Progenitor cell of endocrine pancreas (in vitro differentiated cells): Measurements from ENCODE around the gene EGFR. TPM values are rescaled to one million over a fixed set of nuclear protein-coding genes. Genes with fewer than 3 reads are reported as not detected.

Experiments used
- DNase-seq: peaks from one replicate; pipeline ENCODE4 v3.0.0; 2021; ENCODE audit warnings: low spot score; ENCODE audit not compliant: unreplicated experiment
- H3K27ac Mint-ChIP-seq: 2 replicates; pipeline ENCODE4 v1.8.0; 2021; ENCODE audit warnings: mild to moderate bottlenecking, moderate library complexity, mixed read lengths
- H3K27me3 Mint-ChIP-seq: 2 replicates; pipeline ENCODE4 v1.8.0; 2021; ENCODE audit warnings: mixed read lengths
- H3K36me3 Mint-ChIP-seq: 2 replicates; pipeline ENCODE4 v1.8.0; 2022; ENCODE audit warnings: mixed read lengths; ENCODE audit not compliant: insufficient read depth
- H3K4me1 Mint-ChIP-seq: 2 replicates; pipeline ENCODE4 v1.8.0; 2021; ENCODE audit warnings: low read depth, mixed read lengths
- H3K4me3 Mint-ChIP-seq: 2 replicates; pipeline ENCODE4 v1.8.0; 2021; ENCODE audit warnings: low read depth, mild to moderate bottlenecking, moderate library complexity, mixed read lengths
- H3K9me3 Mint-ChIP-seq: 2 replicates; pipeline ENCODE4 v1.8.0; 2021; ENCODE audit warnings: low read depth, mixed read lengths
- CTCF ChIP-seq: fragments of 200-600 bp; sonication (generic); IDR thresholded peaks from one replicate; pipeline ENCODE4 v1.5.0; 2021; ENCODE audit warnings: antibody characterized with exemption, mild to moderate bottlenecking; ENCODE audit not compliant: unreplicated experiment
- total RNA-seq: library from RNA; stranded (reverse); gene quantifications from 2 replicates; pipeline ENCODE4 v1.2.1, GENCODE V29; 2021

The EGFR gene
- total RNA-seq, 1 donor from 2014 or later = 43.8 TPM

GRCh38 chr7:55118426-55118825 lies 99.6 kb downstream of the EGFR start:
- no peak for TF ChIP-seq CTCF
- Mint-ChIP-seq H3K36me3 (no peaks in the 10 kb centered on the region), H3K4me1 (peaks cover 5% of the 10 kb centered on the region), H3K9me3 (no peaks in the 10 kb centered on the region), H3K4me3 (no peak overlapping the region), H3K27me3 (no peaks in the 10 kb centered on the region), H3K27ac (no peak overlapping the region)
- DNase-seq = no peak

GRCh38 chr7:55119571-55119970 lies 100.8 kb downstream of the EGFR start:
- Mint-ChIP-seq H3K27ac (no peak overlapping the region), H3K36me3 (no peaks in the 10 kb centered on the region), H3K4me3 (no peak overlapping the region), H3K27me3 (no peaks in the 10 kb centered on the region), H3K9me3 (no peaks in the 10 kb centered on the region), H3K4me1 (peaks cover 5% of the 10 kb centered on the region)
- no peak for TF ChIP-seq CTCF
- no peak for DNase-seq

GRCh38 chr7:55120074-55120473 lies 101.3 kb downstream of the EGFR start:
- no peak overlapping the region for H3K27ac Mint-ChIP-seq

GRCh38 chr7:55120501-55121198 lies 101.8 kb downstream of the EGFR start:
- H3K27me3 Mint-ChIP-seq = no peaks in the 10 kb centered on the region
- no peak for TF ChIP-seq CTCF
- H3K4me1 Mint-ChIP-seq = peaks cover 5% of the 10 kb centered on the region
- H3K36me3 Mint-ChIP-seq = no peaks in the 10 kb centered on the region
- no peak overlapping the region for H3K4me3 Mint-ChIP-seq
- H3K9me3 Mint-ChIP-seq = no peaks in the 10 kb centered on the region
- DNase-seq = no peak
- H3K27ac Mint-ChIP-seq = no peak overlapping the region

More at GRCh38 chr7:55120074-55120473, 101.3 kb downstream of the EGFR start:
- H3K27me3 Mint-ChIP-seq = no peaks in the 10 kb centered on the region
- no peak for DNase-seq
- H3K9me3 Mint-ChIP-seq = no peaks in the 10 kb centered on the region
- no peaks in the 10 kb centered on the region for H3K36me3 Mint-ChIP-seq
- H3K4me1 Mint-ChIP-seq = peaks cover 5% of the 10 kb centered on the region
- TF ChIP-seq CTCF = no peak
- H3K4me3 Mint-ChIP-seq = no peak overlapping the region

- no peak for TF ChIP-seq CTCF
- no peaks in the 10 kb centered on the region for H3K27me3 Mint-ChIP-seq
Measured at GRCh38 chr7:55121249-55121648, 102.4 kb downstream of the EGFR start.

More at GRCh38 chr7:55121249-55121648, 102.4 kb downstream of the EGFR start:
- no peaks in the 10 kb centered on the region for H3K36me3 Mint-ChIP-seq
- H3K9me3 Mint-ChIP-seq = no peaks in the 10 kb centered on the region
- H3K4me3 Mint-ChIP-seq = no peak overlapping the region
- DNase-seq = no peak
- H3K27ac Mint-ChIP-seq = no peak overlapping the region
- H3K4me1 Mint-ChIP-seq = peaks cover 5% of the 10 kb centered on the region
